Nephron progenitor cell (in vitro differentiated cells): ENCODE measurements around the gene HMG20A.

Experiments
- DNase-seq: peaks from one replicate; pipeline ENCODE4 v3.0.0; 2021
- H3K27ac Mint-ChIP-seq: 2 replicates; pipeline ENCODE4 v1.8.0; 2021; ENCODE audit warnings: mild to moderate bottlenecking, moderate library complexity, mixed read lengths
- H3K27me3 Mint-ChIP-seq: 2 replicates; pipeline ENCODE4 v1.8.0; 2021; ENCODE audit warnings: mild to moderate bottlenecking, low read depth, mixed read lengths; ENCODE audit not compliant: poor library complexity
- H3K36me3 Mint-ChIP-seq: 2 replicates; pipeline ENCODE4 v1.8.0; 2021; ENCODE audit warnings: low read depth, mixed read lengths
- H3K4me1 Mint-ChIP-seq: 2 replicates; pipeline ENCODE4 v1.8.0; 2021; ENCODE audit warnings: mixed read lengths
- H3K4me3 Mint-ChIP-seq: 2 replicates; pipeline ENCODE4 v1.8.0; 2021; ENCODE audit warnings: mild to moderate bottlenecking, moderate library complexity, mixed read lengths
- H3K9me3 Mint-ChIP-seq: 2 replicates; pipeline ENCODE4 v1.8.0; 2021; ENCODE audit warnings: mild to moderate bottlenecking, moderate library complexity, mixed read lengths
- TF ChIP-seq, protein P1 (sequence below): fragments of 200-600 bp; sonication (generic); IDR thresholded peaks from 2 replicates; pipeline ENCODE4 v1.5.0; 2021; ENCODE audit warnings: antibody characterized with exemption

Gene HMG20A

DNA sequence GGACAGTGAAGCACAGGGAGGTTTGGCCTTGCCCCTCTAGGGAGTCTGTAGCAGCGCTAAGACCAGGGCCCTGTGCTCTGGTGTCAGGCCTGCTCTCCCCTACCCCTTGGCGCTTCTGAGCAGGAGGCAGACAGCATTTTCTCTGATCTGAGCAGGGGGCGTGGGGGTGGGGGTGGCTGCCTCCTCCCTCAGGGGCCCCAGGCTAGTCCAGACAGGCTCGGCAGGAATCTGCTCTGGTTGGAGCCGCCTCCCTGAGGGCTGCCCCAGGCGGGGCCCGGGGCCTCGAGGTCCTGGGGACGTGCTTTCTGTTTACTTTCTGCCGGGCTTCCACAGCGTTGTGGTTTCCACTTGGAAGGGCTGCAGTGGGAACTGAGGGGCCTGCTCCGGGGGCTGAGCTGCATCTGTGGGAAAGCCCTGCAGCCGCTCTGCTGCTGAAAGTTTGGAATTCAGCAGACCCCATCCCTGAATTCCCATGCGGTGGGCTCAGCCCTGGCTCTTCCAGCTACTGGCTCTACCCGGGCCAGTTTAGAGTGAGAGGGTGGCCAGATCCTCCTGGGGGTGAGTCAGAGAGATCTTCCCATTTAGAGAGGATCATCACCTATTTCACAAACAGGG is 106.6 kb downstream of the HMG20A start:
- peak overlapping the region; percentile 96 for H3K27ac Mint-ChIP-seq

GRCh38 chr15:77527831-77528231 is 107.1 kb downstream of the HMG20A start:
- TF ChIP-seq, protein P1, sequence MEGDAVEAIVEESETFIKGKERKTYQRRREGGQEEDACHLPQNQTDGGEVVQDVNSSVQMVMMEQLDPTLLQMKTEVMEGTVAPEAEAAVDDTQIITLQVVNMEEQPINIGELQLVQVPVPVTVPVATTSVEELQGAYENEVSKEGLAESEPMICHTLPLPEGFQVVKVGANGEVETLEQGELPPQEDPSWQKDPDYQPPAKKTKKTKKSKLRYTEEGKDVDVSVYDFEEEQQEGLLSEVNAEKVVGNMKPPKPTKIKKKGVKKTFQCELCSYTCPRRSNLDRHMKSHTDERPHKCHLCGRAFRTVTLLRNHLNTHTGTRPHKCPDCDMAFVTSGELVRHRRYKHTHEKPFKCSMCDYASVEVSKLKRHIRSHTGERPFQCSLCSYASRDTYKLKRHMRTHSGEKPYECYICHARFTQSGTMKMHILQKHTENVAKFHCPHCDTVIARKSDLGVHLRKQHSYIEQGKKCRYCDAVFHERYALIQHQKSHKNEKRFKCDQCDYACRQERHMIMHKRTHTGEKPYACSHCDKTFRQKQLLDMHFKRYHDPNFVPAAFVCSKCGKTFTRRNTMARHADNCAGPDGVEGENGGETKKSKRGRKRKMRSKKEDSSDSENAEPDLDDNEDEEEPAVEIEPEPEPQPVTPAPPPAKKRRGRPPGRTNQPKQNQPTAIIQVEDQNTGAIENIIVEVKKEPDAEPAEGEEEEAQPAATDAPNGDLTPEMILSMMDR: no peak
- Mint-ChIP-seq H3K4me3 (no peak overlapping the region), H3K27ac (peak overlapping the region; percentile 98), H3K4me1 (peaks cover 72% of the 10 kb centered on the region), H3K36me3 (no peaks in the 10 kb centered on the region), H3K27me3 (peaks cover 6% of the 10 kb centered on the region), H3K9me3 (no peaks in the 10 kb centered on the region)
- no peak for DNase-seq

More for the DNA sequence above, 106.6 kb downstream of the HMG20A start:
- H3K4me3 Mint-ChIP-seq: no peak overlapping the region
- TF ChIP-seq, protein P1: no peak
- peaks cover 67% of the 10 kb centered on the region for H3K4me1 Mint-ChIP-seq
- H3K27me3 Mint-ChIP-seq: peaks cover 6% of the 10 kb centered on the region
- no peaks in the 10 kb centered on the region for H3K9me3 Mint-ChIP-seq
- H3K36me3 Mint-ChIP-seq: no peaks in the 10 kb centered on the region
- DNase-seq: peak; percentile 68

GRCh38 chr15:77528290-77528967 is 107.7 kb downstream of the HMG20A start:
- H3K27me3 Mint-ChIP-seq: peaks cover 6% of the 10 kb centered on the region
- TF ChIP-seq, protein P1: no peak
- no peak for DNase-seq
- peak overlapping the region; percentile 45 for H3K4me3 Mint-ChIP-seq
- H3K4me1 Mint-ChIP-seq: peaks cover 78% of the 10 kb centered on the region
- H3K36me3 Mint-ChIP-seq: no peaks in the 10 kb centered on the region
- peak overlapping the region; percentile 98 for H3K27ac Mint-ChIP-seq
- H3K9me3 Mint-ChIP-seq: no peaks in the 10 kb centered on the region

DNA sequence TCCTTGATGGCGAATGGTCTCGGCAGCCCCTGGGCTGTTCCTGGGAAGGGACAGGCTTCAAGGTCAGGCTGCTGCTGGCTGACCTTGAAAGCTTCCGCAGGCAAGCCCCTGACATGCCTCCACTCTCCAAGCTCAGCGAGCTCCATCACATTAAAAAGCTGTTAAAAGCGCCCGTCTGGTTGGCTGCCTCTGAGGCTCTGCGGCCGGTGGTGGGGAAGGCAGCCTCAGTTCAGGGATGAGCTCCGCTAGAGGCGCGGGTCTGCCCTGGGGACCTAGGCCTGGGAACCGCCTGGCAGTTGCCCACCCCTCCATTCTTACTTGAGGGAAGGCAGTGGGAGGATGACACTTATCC is 108.3 kb downstream of the HMG20A start:
- no peaks in the 10 kb centered on the region for H3K36me3 Mint-ChIP-seq
- no peaks in the 10 kb centered on the region for H3K9me3 Mint-ChIP-seq
- no peak for DNase-seq
- H3K4me1 Mint-ChIP-seq: peaks cover 83% of the 10 kb centered on the region
- TF ChIP-seq, protein P1: no peak
- peaks cover 6% of the 10 kb centered on the region for H3K27me3 Mint-ChIP-seq
- peak overlapping the region; percentile 45 for H3K4me3 Mint-ChIP-seq
- H3K27ac Mint-ChIP-seq: no peak overlapping the region

DNA sequence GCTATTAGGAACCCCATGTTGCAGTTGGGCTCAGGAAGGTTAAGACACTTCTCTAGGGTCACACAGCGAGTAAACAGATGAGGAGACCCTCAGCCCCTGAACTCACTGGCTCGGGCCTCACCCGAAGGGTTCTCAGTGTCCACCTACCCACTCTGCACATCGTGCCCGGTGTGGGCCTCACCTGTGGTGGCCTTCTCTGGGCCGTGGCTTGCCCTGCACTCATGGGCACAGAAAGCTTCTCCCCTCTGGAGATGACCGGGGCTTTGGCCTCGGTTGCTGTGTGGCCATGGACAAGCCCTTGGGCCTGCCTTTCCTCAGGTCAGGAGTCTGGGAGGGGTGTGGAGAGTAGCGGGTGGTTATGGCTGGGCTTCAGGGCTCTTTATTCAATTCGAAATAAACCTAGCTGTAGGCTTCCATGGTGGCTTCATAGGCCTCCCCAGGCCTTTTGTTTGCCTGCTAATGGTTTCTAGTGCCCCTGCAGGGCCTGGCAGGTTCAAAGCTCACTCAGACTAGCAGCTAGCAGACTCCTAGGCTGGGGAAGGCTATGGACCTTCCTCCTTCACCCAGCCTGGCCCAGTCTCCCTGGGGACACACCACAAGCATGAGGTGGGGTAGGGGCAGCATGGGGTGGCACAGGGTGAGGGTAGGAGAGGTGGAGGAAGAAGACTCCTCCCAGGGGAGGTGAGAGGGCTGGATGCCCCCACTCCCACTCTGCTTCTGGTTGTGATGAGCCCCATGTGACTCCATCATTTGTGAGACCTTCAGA is 108.9 kb downstream of the HMG20A start:
- no peak for DNase-seq
- peaks cover 6% of the 10 kb centered on the region for H3K27me3 Mint-ChIP-seq
- peaks cover 89% of the 10 kb centered on the region for H3K4me1 Mint-ChIP-seq
- H3K4me3 Mint-ChIP-seq: no peak overlapping the region
- no peak overlapping the region for H3K27ac Mint-ChIP-seq
- no peaks in the 10 kb centered on the region for H3K9me3 Mint-ChIP-seq
- TF ChIP-seq, protein P1: no peak
- H3K36me3 Mint-ChIP-seq: no peaks in the 10 kb centered on the region
